Measurements from ENCODE around the gene NT5C3A.

NT5C3A gene

GRCh38 chr7:33062023-33062781 lies at the start of gene NT5C3A:
Gene NT5C3A (minus strand): TSS chr7:33062776. CDS start chr7:33062705, 71 bp downstream.
- no peak for TF ChIP-seq CTCF (conservative IDR thresholded peaks at IDR 0.05; ENCODE audit: low read depth, low read length)
- H3K4me3 ChIP-seq (ENCODE audit: low read length): peak within 1 kb of the TSS; percentile 86
- DNase-seq (ENCODE audit: low read depth): no peak

- DNase-seq (ENCODE audit: low read depth): no peak
- no peak overlapping the region for H3K4me3 ChIP-seq (ENCODE audit: low read length)
- TF ChIP-seq CTCF (conservative IDR thresholded peaks at IDR 0.05; ENCODE audit: low read depth, low read length): no peak
Measured at GRCh38 chr7:33111614-33112013, 49.0 kb upstream of the NT5C3A start.

GRCh38 chr7:33109758-33110238 lies 47.2 kb upstream of the NT5C3A start:
- no peak for DNase-seq (ENCODE audit: low read depth)
- H3K4me3 ChIP-seq (ENCODE audit: low read length): peak overlapping the region; percentile 53
- no peak for TF ChIP-seq CTCF (conservative IDR thresholded peaks at IDR 0.05; ENCODE audit: low read depth, low read length)

GRCh38 chr7:33109005-33109757 lies 46.6 kb upstream of the NT5C3A start, which contains the start of gene RP9:
Gene RP9 (minus strand): TSS chr7:33109404. CDS start chr7:33109372, 32 bp downstream.
- no peak for TF ChIP-seq CTCF (conservative IDR thresholded peaks at IDR 0.05; ENCODE audit: low read depth, low read length)
- DNase-seq (ENCODE audit: low read depth): no peak
- H3K4me3 ChIP-seq (ENCODE audit: low read length): peak within 1 kb of the TSS; percentile 86

GRCh38 chr7:33108554-33109004 lies 46.0 kb upstream of the NT5C3A start:
- DNase-seq (ENCODE audit: low read depth): no peak
- TF ChIP-seq CTCF (conservative IDR thresholded peaks at IDR 0.05; ENCODE audit: low read depth, low read length): peak; percentile 16
- peak overlapping the region; percentile 86 for H3K4me3 ChIP-seq (ENCODE audit: low read length)

- no peak for DNase-seq (ENCODE audit: low read depth)
- peak; percentile 50 for TF ChIP-seq CTCF (conservative IDR thresholded peaks at IDR 0.05; ENCODE audit: low read depth, low read length)
- H3K4me3 ChIP-seq (ENCODE audit: low read length): peak overlapping the region; percentile 86
Measured at GRCh38 chr7:33107136-33108066, 44.8 kb upstream of the NT5C3A start.

Data from retinal pigment epithelial cell (primary cell).